Esophagus muscularis mucosa (tissue), 4 donors: ENCODE results near the gene ATF6. TPM values are rescaled to one million over a fixed set of nuclear protein-coding genes. Genes with fewer than 3 reads are reported as not detected.

Experiments used
- DNase-seq: peaks from one replicate; pipeline ENCODE4 v3.0.0-alpha.2; 2017; ENCODE audit errors: extremely low spot score
- H3K27ac ChIP-seq, 4 donors: fragments of 200-600 bp; sonication (generic); replicated peaks in 1 of 4; 1 replicate in 3 of 4; 2 replicates in 1 of 4; pipeline ENCODE4 v1.5.1; 2016 to 2019; ENCODE audit warnings: mild to moderate bottlenecking in 1 of 4
- H3K27me3 ChIP-seq, 4 donors: fragments of 200-600 bp; sonication (generic); one replicate each; pipeline versions ENCODE4 v1.5.1 to v1.6.0; 2016 to 2019
- H3K36me3 ChIP-seq, 4 donors: fragments of 200-600 bp; sonication (generic); one replicate each; pipeline ENCODE4 v1.5.1; 2016 to 2019
- H3K4me1 ChIP-seq, 4 donors: fragments of 200-600 bp; sonication (generic); one replicate each; pipeline ENCODE4 v1.5.1; 2016 to 2019
- H3K4me3 ChIP-seq, 4 donors: fragments of 200-600 bp; sonication (generic); 1 replicate in 2 of 4; 2 replicates in 2 of 4; pipeline ENCODE4 v1.5.1; 2016 to 2019; ENCODE audit warnings: mild to moderate bottlenecking in 4 of 4, moderate library complexity in 1 of 4
- H3K9me3 ChIP-seq, 4 donors: fragments of 200-600 bp; sonication (generic); 1 replicate in 3 of 4; 2 replicates in 1 of 4; pipeline ENCODE4 v1.5.1; 2016 to 2019
- CTCF ChIP-seq, 3 experiments: fragments of 200-600 bp in 2 of 3; fragments of 450-650 bp in 1 of 3; sonication (generic) in 2 of 3; IDR thresholded peaks; one replicate each; pipeline ENCODE4 v1.5.1; 2017 to 2019; ENCODE audit warnings: antibody characterized with exemption in 3 of 3, mild to moderate bottlenecking in 2 of 3, moderate library complexity in 1 of 3
- EP300 ChIP-seq: sonication (generic); formaldehyde crosslinking; IDR thresholded peaks from one replicate; pipeline ENCODE4 v1.6.1; 2017; ENCODE audit warnings: antibody characterized with exemption
- POLR2A ChIP-seq: fragments of 450-650 bp; IDR thresholded peaks from one replicate; pipeline ENCODE4 v1.6.1; 2017; ENCODE audit warnings: antibody characterized with exemption, moderate library complexity, mild to moderate bottlenecking, low read depth
- POLR2AphosphoS5 ChIP-seq, 2 donors: sonication (generic); formaldehyde crosslinking; IDR thresholded peaks; one replicate each; pipeline ENCODE4 v1.6.1; 2017; ENCODE audit warnings: antibody characterized with exemption in 2 of 2
- WGBS: methylation state at CpG from one replicate; pipeline ENCODE4 v1.1.5; 2018; 5-methylcytosine and 5-hydroxymethylcytosine counted together
- intact Hi-C: fragments of 100-400 bp; cut with DNase I; formaldehyde crosslinking; loops from one replicate; pipeline ENCODE4 v1.15.1; 2023
- total RNA-seq, 4 donors: library from RNA; depleted of rRNA; stranded (reverse); fragments of >200 nt; gene quantifications; one replicate each; pipeline versions ENCODE4 v1.1.0 to v1.2.1, GENCODE V29; 2016

ATF6 gene
- total RNA-seq, 4 donors from 2014 or later, result 24.5 to 30.6 (median 27.4) TPM

- no peaks in the 10 kb centered on the region for H3K36me3 ChIP-seq
Observed at GRCh38 chr1:162007466-162007865, 241.3 kb downstream of the ATF6 start.

GRCh38 chr1:162008799-162009198 is 242.7 kb downstream of the ATF6 start:
- DNase-seq, result no peak
- intact Hi-C loops, result no loop called here
- WGBS, result 99% methylated on average over 5 of the region's 5 CpGs
- Histone ChIP-seq H3K9me3 (no peaks in the 10 kb centered on the region), H3K4me3 (no peak overlapping the region), H3K36me3 (no peaks in the 10 kb centered on the region), H3K27ac (no peak overlapping the region), H3K27me3 (no peaks in the 10 kb centered on the region), H3K4me1 (peaks cover 0 to 12% (median 0%) of the 10 kb centered on the region in 4 donors)
- TF ChIP-seq POLR2A (no peak), CTCF (IDR thresholded peaks at IDR 0.05) (no peak)

More at GRCh38 chr1:162007466-162007865, 241.3 kb downstream of the ATF6 start:
- 93% methylated on average over 3 of the region's 3 CpGs for WGBS
- Histone ChIP-seq H3K4me3 (no peak overlapping the region), H3K27ac (no peak overlapping the region), H3K4me1 (peaks cover 0 to 12% (median 0%) of the 10 kb centered on the region in 4 donors), H3K27me3 (no peaks in the 10 kb centered on the region), H3K9me3 (no peaks in the 10 kb centered on the region)
- TF ChIP-seq CTCF (IDR thresholded peaks at IDR 0.05) (no peak), EP300 (no peak), POLR2AphosphoS5 (IDR thresholded peaks at IDR 0.05) (no peak), POLR2A (no peak)
- DNase-seq, result no peak
- intact Hi-C loops, result no loop called here

GRCh38 chr1:162009501-162010174 is 243.5 kb downstream of the ATF6 start:
- 84% methylated on average over 6 of the region's 9 CpGs for WGBS
- DNase-seq, result no peak
- Histone ChIP-seq H3K27me3 (no peaks in the 10 kb centered on the region), H3K4me3 (no peak overlapping the region), H3K27ac (no peak overlapping the region), H3K4me1 (peaks cover 0 to 12% (median 0%) of the 10 kb centered on the region in 4 donors), H3K9me3 (no peaks in the 10 kb centered on the region), H3K36me3 (no peaks in the 10 kb centered on the region)
- TF ChIP-seq CTCF (IDR thresholded peaks at IDR 0.05) (no peak), POLR2A (no peak), POLR2AphosphoS5 (IDR thresholded peaks at IDR 0.05) (no peak), EP300 (no peak)
- intact Hi-C loops, result no loop called here

- no peaks in the 10 kb centered on the region for H3K9me3 ChIP-seq
- intact Hi-C loops, result no loop called here
- H3K4me1 ChIP-seq, result peaks cover 0 to 12% (median 0%) of the 10 kb centered on the region in 4 donors
- 85% methylated on average over 3 of the region's 3 CpGs for WGBS
- no peaks in the 10 kb centered on the region for H3K36me3 ChIP-seq
- TF ChIP-seq EP300, result no peak
- TF ChIP-seq CTCF (IDR thresholded peaks at IDR 0.05), result no peak
- TF ChIP-seq POLR2AphosphoS5 (IDR thresholded peaks at IDR 0.05), result no peak
- no peak for TF ChIP-seq POLR2A
- H3K27me3 ChIP-seq, result no peaks in the 10 kb centered on the region
- H3K4me3 ChIP-seq, result no peak overlapping the region
- DNase-seq, result no peak
- H3K27ac ChIP-seq, result no peak overlapping the region
Observed at GRCh38 chr1:162010175-162010506, 244.0 kb downstream of the ATF6 start.
